DND-41 (cell line): ENCODE results near the gene SLC37A4.

Experiments
- ATAC-seq: fragments of 200-7000 bp; cut with Tn5 transposase; 3 replicates; pipeline ENCODE4 v1.9.1; 2021; ENCODE audit warnings: low read depth; ENCODE audit not compliant: insufficient read depth
- DNase-seq: peaks from one replicate; pipeline ENCODE4 v3.0.0-alpha.2; 2020
- H2AFZ ChIP-seq: 2 replicates; pipeline ENCODE4 v1.6.0; 2012; ENCODE audit warnings: low read depth, low read length
- H3K27ac ChIP-seq: 2 replicates; pipeline ENCODE4 v1.5.1; 2012; ENCODE audit warnings: low read length, inconsistent platforms
- H3K27me3 ChIP-seq: fragments of 200-600 bp; sonication (generic); 2 replicates; pipeline ENCODE4 v1.6.0; 2012; ENCODE audit warnings: low read length, mild to moderate bottlenecking, inconsistent platforms; ENCODE audit not compliant: insufficient read depth, poor library complexity
- H3K36me3 ChIP-seq: 2 replicates; pipeline ENCODE4 v1.5.1; 2012; ENCODE audit warnings: low read length, inconsistent platforms; ENCODE audit not compliant: insufficient read depth
- H3K4me1 ChIP-seq: 2 replicates; pipeline ENCODE4 v1.5.1; 2012; ENCODE audit warnings: mild to moderate bottlenecking, low read length; ENCODE audit not compliant: insufficient read depth
- H3K4me2 ChIP-seq: 2 replicates; pipeline ENCODE4 v1.6.0; 2012; ENCODE audit warnings: mild to moderate bottlenecking, moderate library complexity, low read length, inconsistent platforms; ENCODE audit not compliant: insufficient read depth
- H3K4me3 ChIP-seq, 2 experiments: fragments of 200-600 bp in 1 of 2; shearing (Covaris generic) in 1 of 2; 2 replicates each; pipeline ENCODE4 v1.5.1; 2012 to 2016; ENCODE audit warnings: inconsistent platforms in 2 of 2, low read length in 2 of 2, mild to moderate bottlenecking in 2 of 2, low read depth in 1 of 2, moderate library complexity in 1 of 2
- H3K79me2 ChIP-seq: 2 replicates; pipeline ENCODE4 v1.6.0; 2012; ENCODE audit warnings: low read length, inconsistent platforms; ENCODE audit not compliant: insufficient read depth
- H3K9ac ChIP-seq: 2 replicates; pipeline ENCODE4 v1.6.0; 2012; ENCODE audit warnings: low read depth, mild to moderate bottlenecking, inconsistent platforms, low read length, moderate library complexity
- H3K9me3 ChIP-seq: 2 replicates; pipeline ENCODE4 v1.5.1; 2012; ENCODE audit warnings: low read length, moderate library complexity, mild to moderate bottlenecking, inconsistent platforms; ENCODE audit not compliant: insufficient read depth, severe bottlenecking
- H4K20me1 ChIP-seq: 2 replicates; pipeline ENCODE4 v1.6.0; 2012; ENCODE audit warnings: low read length; ENCODE audit not compliant: insufficient read depth
- EZH2 ChIP-seq: IDR thresholded peaks from 3 replicates; pipeline ENCODE4 v1.6.1; 2012; ENCODE audit warnings: borderline replicate concordance, low read depth, mild to moderate bottlenecking, moderate library complexity, low read length, inconsistent platforms; ENCODE audit not compliant: severe bottlenecking
- TF ChIP-seq, protein P1 (sequence below): IDR thresholded peaks from 2 replicates; pipeline ENCODE4 v1.5.1; 2012; ENCODE audit warnings: borderline replicate concordance, low read length, moderate library complexity, mild to moderate bottlenecking; ENCODE audit not compliant: poor library complexity, severe bottlenecking; ENCODE audit errors: extremely low read depth

The SLC37A4 gene

DNA sequence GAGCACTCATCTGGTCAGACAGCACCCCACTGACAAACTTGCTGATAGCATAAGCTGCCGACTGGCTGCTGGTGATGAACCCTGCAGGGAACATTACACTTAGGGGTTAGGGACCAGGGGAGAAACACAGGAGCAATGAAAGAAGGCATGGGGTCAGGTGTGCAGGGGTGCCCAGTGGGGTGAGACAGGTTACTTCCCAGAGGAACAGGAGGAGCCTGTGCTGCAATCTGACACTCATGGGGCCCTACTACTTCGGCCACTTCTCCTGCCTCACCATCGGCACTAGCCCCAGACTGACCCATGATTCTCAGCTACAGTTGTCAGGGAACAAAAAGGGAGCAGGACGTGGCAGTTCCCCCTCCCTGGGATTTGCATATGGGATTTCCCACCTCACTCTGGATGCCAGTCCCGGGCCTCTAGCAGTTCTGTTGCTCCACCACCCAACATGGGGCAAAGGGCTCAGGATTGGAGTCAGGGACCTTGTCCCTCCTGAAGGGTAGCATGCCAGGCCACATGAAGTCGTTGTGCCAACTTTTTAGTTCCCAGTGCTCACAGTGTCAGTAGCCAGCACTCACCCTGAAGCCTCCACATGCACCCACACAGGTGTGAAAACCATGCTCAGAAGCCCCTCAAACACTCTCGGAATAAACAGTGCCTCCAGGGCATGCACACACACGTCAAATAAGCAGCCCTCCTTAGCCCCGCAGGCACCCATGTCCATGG is 2.2 kb downstream of the SLC37A4 start:
- TF ChIP-seq EZH2, result no peak
- TF ChIP-seq, protein P1, sequence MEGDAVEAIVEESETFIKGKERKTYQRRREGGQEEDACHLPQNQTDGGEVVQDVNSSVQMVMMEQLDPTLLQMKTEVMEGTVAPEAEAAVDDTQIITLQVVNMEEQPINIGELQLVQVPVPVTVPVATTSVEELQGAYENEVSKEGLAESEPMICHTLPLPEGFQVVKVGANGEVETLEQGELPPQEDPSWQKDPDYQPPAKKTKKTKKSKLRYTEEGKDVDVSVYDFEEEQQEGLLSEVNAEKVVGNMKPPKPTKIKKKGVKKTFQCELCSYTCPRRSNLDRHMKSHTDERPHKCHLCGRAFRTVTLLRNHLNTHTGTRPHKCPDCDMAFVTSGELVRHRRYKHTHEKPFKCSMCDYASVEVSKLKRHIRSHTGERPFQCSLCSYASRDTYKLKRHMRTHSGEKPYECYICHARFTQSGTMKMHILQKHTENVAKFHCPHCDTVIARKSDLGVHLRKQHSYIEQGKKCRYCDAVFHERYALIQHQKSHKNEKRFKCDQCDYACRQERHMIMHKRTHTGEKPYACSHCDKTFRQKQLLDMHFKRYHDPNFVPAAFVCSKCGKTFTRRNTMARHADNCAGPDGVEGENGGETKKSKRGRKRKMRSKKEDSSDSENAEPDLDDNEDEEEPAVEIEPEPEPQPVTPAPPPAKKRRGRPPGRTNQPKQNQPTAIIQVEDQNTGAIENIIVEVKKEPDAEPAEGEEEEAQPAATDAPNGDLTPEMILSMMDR, result no peak
- no peak overlapping the region for H3K27ac ChIP-seq
- DNase-seq, result no peak
- H3K27me3 ChIP-seq, result no peaks in the 10 kb centered on the region
- H3K36me3 ChIP-seq, result peaks cover 20% of the 10 kb centered on the region
- H3K9me3 ChIP-seq, result no peaks in the 10 kb centered on the region
- H3K9ac ChIP-seq, result no peak overlapping the region; the same call in 1 of the 2 replicates
- H3K79me2 ChIP-seq, result no peaks in the 10 kb centered on the region
- no peak overlapping the region for H2AFZ ChIP-seq
- H3K4me1 ChIP-seq, result peaks cover 16% of the 10 kb centered on the region
- no peaks in the 10 kb centered on the region for H4K20me1 ChIP-seq
- no peak overlapping the region for H3K4me2 ChIP-seq
- ATAC-seq, result no peak
- H3K4me3 ChIP-seq, result no peak overlapping the region

DNA sequence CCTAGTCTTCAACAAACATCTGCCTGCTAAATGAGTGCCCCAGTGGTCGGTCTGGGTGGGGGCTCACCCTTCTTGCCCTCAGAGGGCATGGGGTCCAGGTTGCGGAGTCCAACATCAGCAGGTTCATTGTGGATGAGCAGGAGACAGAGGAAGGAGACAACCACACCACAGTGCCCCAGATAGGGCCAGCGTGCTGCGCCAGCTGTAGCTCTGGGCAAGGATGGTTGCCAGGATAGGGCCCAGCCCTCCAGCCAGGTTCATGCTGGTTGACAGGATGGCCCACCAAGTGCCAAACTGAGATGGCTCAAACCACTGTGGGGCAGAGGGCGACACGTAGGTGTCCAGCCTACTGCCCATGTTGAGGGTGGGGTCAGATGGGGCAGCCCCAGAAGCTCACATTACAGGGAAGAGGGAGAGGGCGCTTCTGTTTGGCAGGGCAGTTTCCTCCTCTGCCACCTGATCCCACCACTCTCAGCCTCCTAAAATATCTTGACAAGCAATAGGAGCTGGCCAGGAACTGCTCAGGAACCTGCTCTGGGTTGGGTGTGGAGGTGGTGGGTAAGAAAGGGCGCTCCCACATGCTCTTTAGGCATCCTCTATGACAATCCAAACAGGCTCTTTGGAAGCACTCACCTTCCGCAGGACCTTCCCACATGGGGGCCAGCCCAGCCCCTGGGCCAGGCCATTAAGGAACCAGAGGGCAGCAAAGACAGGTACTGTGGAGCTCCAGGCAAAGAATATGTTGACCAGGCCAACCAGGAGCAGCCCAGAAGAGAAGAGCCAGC is 2.9 kb downstream of the SLC37A4 start:
- no peak for ATAC-seq
- Histone ChIP-seq H3K4me1 (peaks cover 16% of the 10 kb centered on the region), H3K9me3 (no peaks in the 10 kb centered on the region), H3K4me3 (no peak overlapping the region), H3K79me2 (no peaks in the 10 kb centered on the region), H3K27me3 (no peaks in the 10 kb centered on the region), H3K27ac (no peak overlapping the region), H2AFZ (no peak overlapping the region), H4K20me1 (no peaks in the 10 kb centered on the region), H3K36me3 (peaks cover 27% of the 10 kb centered on the region), H3K9ac (no peak overlapping the region), H3K4me2 (no peak overlapping the region)
- DNase-seq, result no peak
- TF ChIP-seq, protein P1, result no peak
- TF ChIP-seq EZH2, result no peak

DNA sequence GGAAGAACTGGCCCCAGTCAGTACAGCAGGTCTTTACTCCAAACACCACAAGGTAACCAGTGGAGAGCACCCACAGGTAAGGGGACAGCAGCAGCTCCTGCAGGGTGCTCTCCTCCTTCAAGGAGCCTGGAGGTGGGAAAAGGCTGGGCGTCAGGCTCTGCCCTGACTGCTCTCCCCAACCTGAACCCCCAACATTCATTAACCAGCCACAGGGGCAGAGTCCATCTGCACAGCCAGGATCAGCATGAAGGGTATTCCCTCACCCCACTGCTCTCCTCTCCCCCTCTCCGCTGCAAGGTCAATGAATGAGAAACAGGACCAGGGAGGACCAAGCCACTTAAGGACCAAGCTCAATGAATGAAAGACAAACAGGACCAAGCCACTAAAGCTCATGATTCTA is 3.7 kb downstream of the SLC37A4 start:
- Histone ChIP-seq H4K20me1 (no peaks in the 10 kb centered on the region), H3K36me3 (peaks cover 34% of the 10 kb centered on the region), H3K9me3 (no peaks in the 10 kb centered on the region), H3K79me2 (no peaks in the 10 kb centered on the region; the same call in 1 of the 2 replicates), H3K27ac (no peak overlapping the region), H3K27me3 (no peaks in the 10 kb centered on the region), H3K4me1 (peaks cover 16% of the 10 kb centered on the region), H3K4me3 (no peak overlapping the region), H3K9ac (no peak overlapping the region), H3K4me2 (no peak overlapping the region), H2AFZ (no peak overlapping the region)
- no peak for DNase-seq
- no peak for TF ChIP-seq EZH2
- TF ChIP-seq, protein P1, result no peak
- no peak for ATAC-seq
